ENCODE results near the gene CNGA2.

Gene CNGA2

DNA sequence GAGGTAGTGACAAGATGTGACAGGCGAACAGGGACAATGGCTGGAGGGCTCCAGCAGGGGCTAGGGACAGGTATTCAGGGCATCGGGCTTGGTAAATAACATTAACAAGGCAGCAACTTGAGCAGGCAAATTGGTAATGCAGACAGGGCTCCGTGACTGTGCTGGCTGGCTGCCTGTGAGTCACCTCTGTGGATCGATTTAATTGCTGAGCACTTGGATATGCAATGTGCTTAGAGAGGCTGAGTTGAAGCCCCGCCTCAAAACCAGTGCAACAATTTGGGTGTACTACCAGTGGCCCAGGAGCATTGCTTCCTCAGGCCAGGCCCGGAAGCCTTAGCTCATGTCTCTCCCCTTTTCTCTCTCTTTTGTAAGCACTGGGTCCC is 19.5 kb downstream of the CNGA2 start:
- TF ChIP-seq TEAD4 (IDR thresholded peaks at IDR 0.05) = no peak
- no peak for TF ChIP-seq NFIC (IDR thresholded peaks at IDR 0.05)
- TF ChIP-seq MAX (IDR thresholded peaks at IDR 0.05) = no peak
- TF ChIP-seq, protein P1, sequence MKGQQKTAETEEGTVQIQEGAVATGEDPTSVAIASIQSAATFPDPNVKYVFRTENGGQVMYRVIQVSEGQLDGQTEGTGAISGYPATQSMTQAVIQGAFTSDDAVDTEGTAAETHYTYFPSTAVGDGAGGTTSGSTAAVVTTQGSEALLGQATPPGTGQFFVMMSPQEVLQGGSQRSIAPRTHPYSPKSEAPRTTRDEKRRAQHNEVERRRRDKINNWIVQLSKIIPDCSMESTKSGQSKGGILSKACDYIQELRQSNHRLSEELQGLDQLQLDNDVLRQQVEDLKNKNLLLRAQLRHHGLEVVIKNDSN (IDR thresholded peaks at IDR 0.05) = no peak
- TF ChIP-seq TCF12 (IDR thresholded peaks at IDR 0.05; ENCODE audit: low read depth) = no peak
- no peak for TF ChIP-seq FOXM1 (IDR thresholded peaks at IDR 0.05; ENCODE audit: borderline replicate concordance, low read depth)
- no peak for TF ChIP-seq RAD21 (IDR thresholded peaks at IDR 0.05; ENCODE audit: low read depth)
- TF ChIP-seq TAF1 (IDR thresholded peaks at IDR 0.05; ENCODE audit: low read depth) = no peak
- no peak for TF ChIP-seq CEBPB (IDR thresholded peaks at IDR 0.05)
- TF ChIP-seq CREB1 (IDR thresholded peaks at IDR 0.05; ENCODE audit: low read depth) = no peak
- no peak for TF ChIP-seq YY1 (IDR thresholded peaks at IDR 0.05; ENCODE audit: low read depth)
- TF ChIP-seq ZBTB7A (IDR thresholded peaks at IDR 0.05; ENCODE audit: low read depth) = no peak
- no peak for TF ChIP-seq REST (IDR thresholded peaks at IDR 0.05; ENCODE audit: low read depth)

- no peak for TF ChIP-seq TAF1 (IDR thresholded peaks at IDR 0.05; ENCODE audit: low read depth)
- TF ChIP-seq ZBTB7A (IDR thresholded peaks at IDR 0.05; ENCODE audit: low read depth) = no peak
- TF ChIP-seq YY1 (IDR thresholded peaks at IDR 0.05; ENCODE audit: low read depth) = no peak
- no peak for TF ChIP-seq CREB1 (IDR thresholded peaks at IDR 0.05; ENCODE audit: low read depth)
- no peak for TF ChIP-seq TCF12 (IDR thresholded peaks at IDR 0.05; ENCODE audit: low read depth)
- no peak for TF ChIP-seq EP300 (IDR thresholded peaks at IDR 0.05; ENCODE audit: borderline replicate concordance)
- TF ChIP-seq MAX (IDR thresholded peaks at IDR 0.05) = no peak
- TF ChIP-seq TEAD4 (IDR thresholded peaks at IDR 0.05) = no peak
- no peak for TF ChIP-seq NFIC (IDR thresholded peaks at IDR 0.05)
- TF ChIP-seq RAD21 (IDR thresholded peaks at IDR 0.05; ENCODE audit: low read depth) = no peak
- TF ChIP-seq EGR1 (IDR thresholded peaks at IDR 0.05) = no peak
- TF ChIP-seq, protein P1 (IDR thresholded peaks at IDR 0.05) = no peak
- TF ChIP-seq CEBPB (IDR thresholded peaks at IDR 0.05) = no peak
- TF ChIP-seq REST (IDR thresholded peaks at IDR 0.05; ENCODE audit: low read depth) = no peak
- no peak for TF ChIP-seq FOXM1 (IDR thresholded peaks at IDR 0.05; ENCODE audit: borderline replicate concordance, low read depth)
These were observed 20.2 kb downstream of the CNGA2 start for GRCh38 chrX:151754641-151755215.

DNA sequence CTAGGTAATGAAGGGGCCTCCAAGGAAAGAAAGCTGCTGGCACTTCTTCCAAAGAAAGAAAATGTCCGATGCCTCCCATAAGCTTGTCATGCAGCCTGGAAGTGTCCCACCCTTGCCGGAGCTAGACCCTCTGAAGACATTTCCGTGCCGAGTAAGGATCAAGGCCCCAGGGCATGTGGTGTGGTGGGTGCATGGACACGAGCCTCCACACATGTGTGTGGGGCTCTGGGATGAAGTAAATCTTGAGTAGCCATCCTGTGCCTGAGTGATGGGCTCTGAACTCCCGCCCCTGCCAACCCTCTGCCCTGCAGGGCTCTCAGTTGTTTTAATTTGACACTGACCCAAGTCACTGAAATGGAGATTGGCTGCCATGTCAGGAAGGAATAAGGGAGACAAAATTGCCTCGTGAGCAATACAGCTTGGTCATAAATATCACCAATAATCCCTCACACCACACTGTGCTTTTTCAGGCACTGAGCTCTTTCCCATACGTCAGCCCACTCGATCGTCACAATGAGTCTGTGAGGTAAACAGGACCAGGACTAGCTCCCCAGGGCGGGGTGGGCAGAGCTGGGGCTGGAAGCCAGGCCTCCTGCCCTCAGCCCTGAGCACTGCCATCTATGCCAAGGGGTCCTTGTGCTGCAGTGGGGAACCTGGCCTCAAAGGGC is 24.6 kb downstream of the CNGA2 start:
- TF ChIP-seq CREB1 (IDR thresholded peaks at IDR 0.05; ENCODE audit: low read depth) (no peak), TCF12 (IDR thresholded peaks at IDR 0.05; ENCODE audit: low read depth) (no peak), CEBPB (IDR thresholded peaks at IDR 0.05) (no peak), TEAD4 (IDR thresholded peaks at IDR 0.05) (no peak), MAX (IDR thresholded peaks at IDR 0.05) (no peak), EP300 (IDR thresholded peaks at IDR 0.05; ENCODE audit: borderline replicate concordance) (no peak), NFIC (IDR thresholded peaks at IDR 0.05) (no peak), REST (IDR thresholded peaks at IDR 0.05; ENCODE audit: low read depth) (no peak), EGR1 (IDR thresholded peaks at IDR 0.05) (no peak)
- TF ChIP-seq, protein P1 (IDR thresholded peaks at IDR 0.05) = no peak
